Measurements from ENCODE around the gene SLC35E1.
A peak's percentile ranks its signal among the peaks of the same experiment; 100 is the strongest.

SLC35E1 gene

GRCh38 chr19:16572332-16573211 lies at the start of gene SLC35E1:
Gene SLC35E1 (minus strand): TSS chr19:16572415. CDS start chr19:16572364, 51 bp downstream.
- DNase-seq (ENCODE audit: low read depth), result peak; percentile 89

GRCh38 chr19:16621165-16621800 lies 49.1 kb upstream of the SLC35E1 start:
- no peak for DNase-seq (ENCODE audit: low read depth)

GRCh38 chr19:16620584-16620983 lies 48.4 kb upstream of the SLC35E1 start:
- no peak for DNase-seq (ENCODE audit: low read depth)

GRCh38 chr19:16620018-16620417 lies 47.8 kb upstream of the SLC35E1 start:
- no peak for DNase-seq (ENCODE audit: low read depth)

GRCh38 chr19:16619457-16619856 lies 47.2 kb upstream of the SLC35E1 start:
- DNase-seq (ENCODE audit: low read depth), result no peak

GRCh38 chr19:16618248-16618647 lies 46.0 kb upstream of the SLC35E1 start:
- DNase-seq (ENCODE audit: low read depth), result no peak

- DNase-seq (ENCODE audit: low read depth), result no peak
Measured at GRCh38 chr19:16615808-16616207, 43.6 kb upstream of the SLC35E1 start.

- no peak for DNase-seq (ENCODE audit: low read depth)
Measured at GRCh38 chr19:16614941-16615340, 42.7 kb upstream of the SLC35E1 start.

GRCh38 chr19:16613841-16614240 lies 41.6 kb upstream of the SLC35E1 start:
- no peak for DNase-seq (ENCODE audit: low read depth)

- DNase-seq (ENCODE audit: low read depth), result no peak
Measured at GRCh38 chr19:16612636-16613035, 40.4 kb upstream of the SLC35E1 start.

GRCh38 chr19:16611121-16611520 lies 38.9 kb upstream of the SLC35E1 start:
- DNase-seq (ENCODE audit: low read depth), result no peak

GRCh38 chr19:16609511-16610200 lies 37.4 kb upstream of the SLC35E1 start:
- no peak for DNase-seq (ENCODE audit: low read depth)

- no peak for DNase-seq (ENCODE audit: low read depth)
Measured at GRCh38 chr19:16608290-16608739, 36.1 kb upstream of the SLC35E1 start.

- no peak for DNase-seq (ENCODE audit: low read depth)
Measured at GRCh38 chr19:16607819-16608218, 35.6 kb upstream of the SLC35E1 start.

- no peak for DNase-seq (ENCODE audit: low read depth)
Measured at GRCh38 chr19:16605553-16605994, 33.4 kb upstream of the SLC35E1 start.

- no peak for DNase-seq (ENCODE audit: low read depth)
Measured at GRCh38 chr19:16605115-16605514, 32.9 kb upstream of the SLC35E1 start.

GRCh38 chr19:16604615-16605014 lies 32.4 kb upstream of the SLC35E1 start:
- no peak for DNase-seq (ENCODE audit: low read depth)

- DNase-seq (ENCODE audit: low read depth), result no peak
Measured at GRCh38 chr19:16603090-16603489, 30.9 kb upstream of the SLC35E1 start.

GRCh38 chr19:16601378-16602052 lies 29.3 kb upstream of the SLC35E1 start:
- DNase-seq (ENCODE audit: low read depth), result no peak

GRCh38 chr19:16600824-16601223 lies 28.6 kb upstream of the SLC35E1 start:
- DNase-seq (ENCODE audit: low read depth), result no peak

GRCh38 chr19:16599655-16600346 lies 27.6 kb upstream of the SLC35E1 start:
- no peak for DNase-seq (ENCODE audit: low read depth)

All from activated T-helper 9 cell treated with anti-CD3 and anti-CD28 coated beads, Interleukin-2, amount 50 U/mL, for 16 hours (primary cell).